GM06990 (cell line): ENCODE measurements around the gene ARID1B.
"Not testable (repeated sequence)": the region's sequence is repeated elsewhere in the genome, so short reads cannot be mapped to it uniquely, and the experiment has no call there.

ENCODE experiments used
- DNase-seq: peaks from one replicate; pipeline ENCODE4 v3.0.0-alpha.2; 2011; ENCODE audit not compliant: insufficient read length; ENCODE audit errors: extremely low read depth
- H3K27me3 ChIP-seq: replicated peaks from 2 replicates; pipeline ENCODE4 v1.6.0; 2011; ENCODE audit warnings: low read length; ENCODE audit not compliant: control insufficient read depth, insufficient read depth
- H3K36me3 ChIP-seq: 2 replicates; pipeline ENCODE4 v1.5.1; 2011; ENCODE audit warnings: low read length; ENCODE audit not compliant: control insufficient read depth, insufficient read depth
- H3K4me3 ChIP-seq: replicated peaks from 2 replicates; pipeline ENCODE4 v1.5.1; 2011; ENCODE audit warnings: low read depth, mild to moderate bottlenecking, control low read depth, low read length
- TF ChIP-seq, protein P1 (sequence below): IDR thresholded peaks from 2 replicates; pipeline ENCODE4 v1.5.1; 2011; ENCODE audit warnings: low read length, control low read depth, mild to moderate bottlenecking, inconsistent platforms; ENCODE audit not compliant: insufficient read depth, poor library complexity, severe bottlenecking

Gene ARID1B

DNA sequence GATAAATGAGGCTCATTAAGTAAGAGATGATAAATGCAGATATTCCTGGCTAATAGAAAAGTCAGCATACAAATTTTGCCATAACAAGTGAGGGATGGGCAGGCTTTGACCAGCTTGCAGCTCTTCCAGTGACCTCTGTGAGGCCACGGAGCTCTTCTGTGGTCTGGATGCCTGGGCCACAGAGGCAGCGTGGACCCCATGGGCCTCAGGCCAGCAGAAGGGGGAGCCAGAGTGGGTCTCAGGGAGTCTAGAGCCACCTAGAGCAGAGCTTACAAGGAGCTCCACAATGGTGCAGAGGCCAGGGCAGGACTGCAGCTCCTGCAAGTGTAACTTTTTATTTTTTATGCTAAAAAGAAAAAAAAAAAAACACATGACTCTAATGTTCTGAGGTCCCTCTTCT lies 165.1 kb downstream of the ARID1B start:
- Histone ChIP-seq H3K4me3 (no peak overlapping the region), H3K36me3 (no peaks in the 10 kb centered on the region), H3K27me3 (no peaks in the 10 kb centered on the region)
- DNase-seq: no peak
- TF ChIP-seq, protein P1, sequence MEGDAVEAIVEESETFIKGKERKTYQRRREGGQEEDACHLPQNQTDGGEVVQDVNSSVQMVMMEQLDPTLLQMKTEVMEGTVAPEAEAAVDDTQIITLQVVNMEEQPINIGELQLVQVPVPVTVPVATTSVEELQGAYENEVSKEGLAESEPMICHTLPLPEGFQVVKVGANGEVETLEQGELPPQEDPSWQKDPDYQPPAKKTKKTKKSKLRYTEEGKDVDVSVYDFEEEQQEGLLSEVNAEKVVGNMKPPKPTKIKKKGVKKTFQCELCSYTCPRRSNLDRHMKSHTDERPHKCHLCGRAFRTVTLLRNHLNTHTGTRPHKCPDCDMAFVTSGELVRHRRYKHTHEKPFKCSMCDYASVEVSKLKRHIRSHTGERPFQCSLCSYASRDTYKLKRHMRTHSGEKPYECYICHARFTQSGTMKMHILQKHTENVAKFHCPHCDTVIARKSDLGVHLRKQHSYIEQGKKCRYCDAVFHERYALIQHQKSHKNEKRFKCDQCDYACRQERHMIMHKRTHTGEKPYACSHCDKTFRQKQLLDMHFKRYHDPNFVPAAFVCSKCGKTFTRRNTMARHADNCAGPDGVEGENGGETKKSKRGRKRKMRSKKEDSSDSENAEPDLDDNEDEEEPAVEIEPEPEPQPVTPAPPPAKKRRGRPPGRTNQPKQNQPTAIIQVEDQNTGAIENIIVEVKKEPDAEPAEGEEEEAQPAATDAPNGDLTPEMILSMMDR: peak; percentile 26

DNA sequence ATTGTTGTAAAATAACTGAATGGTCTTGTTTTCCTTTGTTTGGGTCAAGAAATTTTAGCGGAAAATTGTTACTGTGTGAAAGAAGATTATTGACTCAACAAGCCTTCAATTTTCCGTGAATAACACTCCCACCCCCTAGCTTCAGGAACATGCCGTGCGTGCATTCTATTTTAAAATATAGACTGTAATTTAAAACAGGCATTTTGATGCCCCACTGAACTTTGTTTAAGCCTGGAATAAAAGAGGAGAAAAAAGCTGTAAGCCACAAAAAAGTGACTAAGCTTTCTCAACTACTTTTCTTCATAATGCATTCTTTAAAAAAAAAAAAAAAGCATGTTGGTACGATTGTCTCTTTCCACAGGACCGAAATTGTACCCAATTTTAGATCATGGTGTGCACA lies 166.0 kb downstream of the ARID1B start:
- no peaks in the 10 kb centered on the region for H3K36me3 ChIP-seq
- no peak overlapping the region for H3K4me3 ChIP-seq
- TF ChIP-seq, protein P1: no peak
- no peaks in the 10 kb centered on the region for H3K27me3 ChIP-seq
- no peak for DNase-seq

DNA sequence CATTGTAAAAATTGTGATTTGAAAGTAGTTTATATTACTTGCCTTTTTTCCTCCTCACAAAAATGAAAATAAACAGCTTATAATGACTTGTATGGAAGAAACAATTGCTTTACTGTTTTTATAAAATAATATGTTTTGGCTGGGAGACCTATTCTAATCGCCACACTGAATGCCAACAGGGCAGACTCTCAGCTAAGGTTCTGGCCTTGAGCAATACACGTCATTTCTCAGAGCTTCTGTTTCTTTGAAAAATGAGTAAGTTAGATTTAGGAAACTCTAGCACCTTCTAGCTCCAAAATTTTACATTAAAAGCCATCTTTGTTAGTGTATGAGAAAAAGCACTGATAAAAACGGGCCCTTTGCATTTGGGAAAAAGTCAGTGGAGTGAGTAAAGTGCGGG lies 166.6 kb downstream of the ARID1B start:
- TF ChIP-seq, protein P1: no peak
- H3K4me3 ChIP-seq: no peak overlapping the region
- H3K36me3 ChIP-seq: no peaks in the 10 kb centered on the region
- H3K27me3 ChIP-seq: no peaks in the 10 kb centered on the region
- DNase-seq: no peak

DNA sequence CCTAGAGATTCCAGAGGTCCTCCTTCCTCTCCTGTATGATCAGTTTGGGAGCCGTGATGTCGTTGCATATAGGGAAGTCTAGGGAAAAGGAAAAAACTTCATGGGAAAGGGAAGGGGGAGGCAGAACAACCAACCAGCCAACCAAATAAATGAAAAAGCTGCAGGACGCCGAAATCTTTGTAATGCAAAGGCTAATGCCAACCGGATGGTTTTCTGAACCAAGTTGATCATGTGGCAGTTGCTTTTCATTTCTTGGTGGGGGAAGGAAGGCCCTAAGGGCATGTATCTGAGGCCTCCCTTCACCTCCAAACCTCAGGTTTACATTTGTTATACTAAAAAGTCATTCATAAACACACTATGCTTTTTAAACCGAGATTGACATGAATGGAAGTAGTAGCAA lies 167.2 kb downstream of the ARID1B start:
- TF ChIP-seq, protein P1: no peak
- H3K4me3 ChIP-seq: no peak overlapping the region
- DNase-seq: no peak
- H3K36me3 ChIP-seq: no peaks in the 10 kb centered on the region
- no peaks in the 10 kb centered on the region for H3K27me3 ChIP-seq

DNA sequence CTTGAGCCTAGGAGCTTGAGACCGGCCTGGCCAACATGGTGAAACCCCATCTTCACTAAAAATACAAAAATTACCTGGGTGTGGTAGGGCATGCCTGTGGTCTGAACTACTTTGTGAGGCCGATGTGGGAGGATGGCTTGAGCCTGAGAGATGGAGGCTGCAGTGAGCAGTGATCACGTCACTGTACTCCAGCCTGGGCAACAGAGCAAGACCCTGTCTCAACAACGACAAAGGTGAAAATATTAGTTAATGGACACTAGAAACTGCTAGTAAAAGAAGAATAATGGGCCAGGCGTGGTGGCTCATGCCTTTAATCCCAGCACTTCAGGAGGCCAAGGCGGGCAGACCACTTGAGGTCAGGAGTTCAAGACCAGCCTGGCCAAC lies 168.6 kb downstream of the ARID1B start:
- H3K27me3 ChIP-seq, H3K36me3 ChIP-seq, DNase-seq, H3K4me3 ChIP-seq: not testable (repeated sequence)

DNA sequence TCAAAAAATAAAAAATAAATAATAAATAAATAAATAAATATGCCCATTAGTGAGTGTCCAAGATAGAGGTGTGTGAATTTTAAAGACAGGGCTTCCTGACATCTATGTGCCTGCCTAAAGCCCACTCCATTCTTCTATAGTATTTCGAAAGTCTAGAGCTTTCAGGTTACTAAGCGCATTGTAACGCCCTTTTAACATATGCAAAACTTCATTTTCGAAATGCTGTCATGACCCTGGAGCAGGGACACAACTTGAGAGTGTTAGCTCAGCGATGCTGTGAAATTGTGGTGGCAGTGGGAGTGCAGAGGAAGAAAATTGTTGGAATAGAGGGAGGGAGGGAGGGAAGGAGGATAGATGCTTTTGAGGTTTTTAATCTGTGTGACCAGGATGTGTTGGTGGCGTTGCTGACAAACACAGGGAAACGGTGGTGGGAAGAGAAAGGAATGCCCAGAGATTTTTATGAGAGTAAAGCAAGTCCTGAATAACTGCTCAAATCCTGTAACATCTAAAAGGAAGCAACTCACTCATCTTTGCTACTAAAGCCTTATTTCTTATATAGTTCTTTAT lies 169.3 kb downstream of the ARID1B start:
- Histone ChIP-seq H3K27me3 (no peaks in the 10 kb centered on the region), H3K36me3 (no peaks in the 10 kb centered on the region), H3K4me3 (no peak overlapping the region)
- DNase-seq: no peak
- TF ChIP-seq, protein P1: no peak
